Naive thymus-derived CD8-positive, alpha-beta T cell (primary cell): ENCODE results near the gene MAGI2. TPM values are rescaled to one million over a fixed set of nuclear protein-coding genes. Genes with fewer than 3 reads are reported as not detected.

Experiments used
- ATAC-seq, 2 donors: fragments of 150-1000 bp; cut with Tn5 transposase in 1 of 2; sonication (Bioruptor Pico), chemical (Tn5 transposase) in 1 of 2; 1 replicate in 1 of 2; 2 replicates in 1 of 2; pipeline ENCODE4 v1.10.0; 2021; ENCODE audit warnings: mild to moderate bottlenecking in 2 of 2, moderate library complexity in 2 of 2
- POLR2A ChIA-PET: fragments of 350-600 bp; sonication (Branson Sonifier 250); formaldehyde crosslinking; loops from one replicate; lab custom pipeline; 2021; ENCODE audit warnings: antibody characterized with exemption; lab: Charles Lee
- DNase-seq, 10 donors: peaks; one replicate each; pipeline versions ENCODE4 v3.0.0 to v3.0.0-alpha.2; 2020 to 2022
- H3K27ac Mint-ChIP-seq, 10 donors: one replicate each; pipeline ENCODE4 v1.8.0; 2020 to 2022; ENCODE audit warnings: mild to moderate bottlenecking in 10 of 10, mixed read lengths in 10 of 10, moderate library complexity in 4 of 10, inconsistent platforms in 1 of 10
- H3K27me3 Mint-ChIP-seq, 5 donors: one replicate each; pipeline ENCODE4 v1.8.0; 2021 to 2022; ENCODE audit warnings: mixed read lengths in 5 of 5
- H3K36me3 Mint-ChIP-seq, 3 donors: one replicate each; pipeline ENCODE4 v1.8.0; 2020 to 2022; ENCODE audit warnings: mixed read lengths in 3 of 3, mild to moderate bottlenecking in 2 of 3, inconsistent platforms in 1 of 3
- H3K4me1 Mint-ChIP-seq, 4 donors: one replicate each; pipeline ENCODE4 v1.8.0; 2021 to 2022; ENCODE audit warnings: mixed read lengths in 4 of 4
- H3K4me3 Mint-ChIP-seq, 10 donors: one replicate each; pipeline ENCODE4 v1.8.0; 2020 to 2022; ENCODE audit warnings: mild to moderate bottlenecking in 10 of 10, mixed read lengths in 10 of 10, moderate library complexity in 6 of 10, inconsistent platforms in 1 of 10
- H3K9me3 Mint-ChIP-seq, 9 donors: one replicate each; pipeline ENCODE4 v1.8.0; 2020 to 2022; ENCODE audit warnings: mixed read lengths in 9 of 9, mild to moderate bottlenecking in 3 of 9, inconsistent platforms in 1 of 9, moderate library complexity in 1 of 9
- polyA plus RNA-seq, 3 donors: library from polyadenylated mRNA; unstranded; fragments of 300-500 nt; fragmentation: Illumina TruSeq; gene quantifications; one replicate each; pipeline ENCODE4 v1.2.3, GENCODE V29; 2021
- total RNA-seq, 8 experiments: library from RNA in 2 of 8; stranded (reverse) in 2 of 8; gene quantifications; one replicate each; pipeline ENCODE4 v1.2.3 and lab custom pipeline; 2021 to 2026

Gene MAGI2
- total and polyA plus RNA-seq, 5 experiments from 2014 or later, result 0.02 to 0.65 (median 0.37) TPM; not detected in 1

DNA sequence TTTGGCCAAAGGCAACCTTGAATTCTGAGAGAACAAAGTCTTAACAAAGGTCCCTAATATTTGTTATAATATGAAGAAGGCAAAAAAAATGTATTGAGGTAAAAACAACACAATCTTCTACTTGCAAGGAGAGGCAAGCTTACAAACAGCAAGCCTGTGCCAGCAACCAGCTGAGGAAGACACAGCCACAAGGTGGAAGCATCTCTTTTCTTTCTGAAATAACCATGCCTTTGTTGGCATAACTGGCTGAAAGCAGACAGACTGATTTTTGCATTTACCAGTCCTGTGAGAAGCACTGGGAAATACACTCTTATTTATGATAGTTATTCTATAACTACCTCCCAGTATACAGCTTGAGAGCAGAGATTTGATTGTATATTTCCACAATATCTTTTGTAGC lies 1362.9 kb downstream of the MAGI2 start:
- H3K9me3 Mint-ChIP-seq, result peaks cover 0 to 4% (median 0%) of the 10 kb centered on the region in 9 donors
- no peaks in the 10 kb centered on the region for H3K4me1 Mint-ChIP-seq
- POLR2A ChIA-PET, result no interaction called here
- H3K4me3 Mint-ChIP-seq, result no peak overlapping the region
- no peak overlapping the region for H3K27ac Mint-ChIP-seq
- no peak for DNase-seq
- no peaks in the 10 kb centered on the region for H3K36me3 Mint-ChIP-seq
- H3K27me3 Mint-ChIP-seq, result peaks cover 11 to 26% (median 12%) of the 10 kb centered on the region in 5 donors
- no peak for ATAC-seq

DNA sequence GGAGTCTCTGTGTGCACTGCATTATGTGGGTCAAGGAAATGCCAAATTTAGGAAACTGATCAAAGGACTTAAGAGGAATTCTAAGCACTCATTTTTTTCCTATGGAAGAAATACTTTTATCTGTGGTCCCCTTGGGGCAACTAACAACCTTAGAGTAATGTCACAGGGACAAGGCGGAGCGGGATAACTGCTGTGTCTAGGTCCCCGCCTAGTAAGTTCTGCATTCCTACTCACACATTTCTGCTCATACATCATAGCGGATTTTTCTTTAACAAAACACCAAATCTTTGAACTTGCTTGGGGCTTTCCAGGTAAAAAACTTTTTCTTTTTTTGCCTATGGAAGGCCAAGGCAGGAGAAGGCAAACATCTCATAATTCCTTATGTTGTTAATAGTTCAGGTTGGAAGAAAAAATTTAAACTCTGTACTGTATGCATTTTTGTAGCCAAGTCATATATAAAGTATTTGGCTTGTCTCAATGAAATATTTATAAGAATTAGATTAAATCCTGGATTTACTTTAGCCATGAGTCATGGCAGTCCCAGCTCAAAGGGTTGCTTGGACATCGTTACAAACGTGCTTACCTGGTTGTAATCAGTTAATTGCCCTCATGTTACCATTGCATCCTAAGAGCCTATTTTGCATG lies 1369.9 kb downstream of the MAGI2 start:
- no peak overlapping the region for H3K27ac Mint-ChIP-seq
- no peak overlapping the region for H3K4me3 Mint-ChIP-seq
- DNase-seq (no peak), ATAC-seq (no peak)
- H3K9me3 Mint-ChIP-seq, result no peaks in the 10 kb centered on the region
- H3K27me3 Mint-ChIP-seq, result peaks cover 7 to 15% (median 10%) of the 10 kb centered on the region in 5 donors
- no peaks in the 10 kb centered on the region for H3K4me1 Mint-ChIP-seq
- POLR2A ChIA-PET, result no interaction called here
- no peaks in the 10 kb centered on the region for H3K36me3 Mint-ChIP-seq

DNA sequence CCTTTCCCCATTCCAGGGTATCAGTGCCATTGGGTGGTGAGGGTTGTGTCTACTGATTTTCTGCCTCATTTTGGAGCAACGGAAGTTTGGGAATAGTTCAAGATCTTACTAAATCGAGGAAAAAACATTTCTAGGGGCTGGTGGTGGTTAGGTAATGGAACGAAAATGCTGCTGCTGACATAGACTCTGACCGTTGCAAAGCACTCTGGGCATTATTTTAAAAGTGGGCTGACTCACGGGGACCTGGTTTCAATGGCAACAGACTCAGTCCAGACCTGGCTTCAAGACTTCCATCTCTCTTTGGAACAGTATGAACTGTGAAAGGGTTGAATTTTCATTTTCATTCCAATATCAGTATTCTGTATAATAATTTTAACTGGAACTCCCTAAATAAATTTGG lies 1370.9 kb downstream of the MAGI2 start:
- Mint-ChIP-seq H3K4me1 (no peaks in the 10 kb centered on the region), H3K4me3 (no peak overlapping the region), H3K36me3 (no peaks in the 10 kb centered on the region), H3K27me3 (peaks cover 7 to 15% (median 10%) of the 10 kb centered on the region in 5 donors), H3K27ac (no peak overlapping the region), H3K9me3 (no peaks in the 10 kb centered on the region)
- DNase-seq (no peak), ATAC-seq (no peak)
- POLR2A ChIA-PET, result no interaction called here

- H3K9me3 Mint-ChIP-seq, result no peaks in the 10 kb centered on the region
- no peak overlapping the region for H3K4me3 Mint-ChIP-seq
- H3K36me3 Mint-ChIP-seq, result no peaks in the 10 kb centered on the region
- peaks cover 4 to 15% (median 9%) of the 10 kb centered on the region in 5 donors for H3K27me3 Mint-ChIP-seq
- DNase-seq, result no peak
- H3K27ac Mint-ChIP-seq, result no peak overlapping the region
- POLR2A ChIA-PET, result no interaction called here
- ATAC-seq, result no peak
- no peaks in the 10 kb centered on the region for H3K4me1 Mint-ChIP-seq
Observed at GRCh38 chr7:78081888-78082287, 1371.6 kb downstream of the MAGI2 start.

- Mint-ChIP-seq H3K27ac (no peak overlapping the region), H3K27me3 (peaks cover 0 to 13% (median 9%) of the 10 kb centered on the region in 5 donors), H3K4me1 (no peaks in the 10 kb centered on the region), H3K9me3 (no peaks in the 10 kb centered on the region), H3K36me3 (no peaks in the 10 kb centered on the region), H3K4me3 (no peak overlapping the region)
- ATAC-seq (no peak), DNase-seq (no peak)
- POLR2A ChIA-PET, result no interaction called here
Observed at GRCh38 chr7:78081344-78081743, 1372.1 kb downstream of the MAGI2 start.

DNA sequence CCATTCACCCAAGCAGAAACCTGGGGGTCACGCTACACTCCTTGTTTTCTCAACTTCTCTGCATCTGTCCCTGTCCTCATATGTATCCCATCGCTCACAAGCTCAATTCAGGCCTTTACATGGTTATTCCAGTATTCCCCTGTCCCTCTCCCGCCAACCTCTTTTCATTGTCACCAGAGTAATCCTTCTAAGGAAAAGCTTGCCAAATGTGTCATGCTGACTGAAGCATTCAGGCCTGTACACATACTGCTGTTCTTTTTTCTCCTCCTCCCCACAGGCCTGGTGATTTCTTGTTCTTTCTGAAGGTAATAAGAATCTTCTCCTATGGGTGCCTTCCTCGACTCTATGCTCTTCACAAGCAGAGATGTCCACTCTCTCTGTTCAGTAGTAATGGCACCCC lies 1372.7 kb downstream of the MAGI2 start:
- DNase-seq, result no peak
- Mint-ChIP-seq H3K27ac (no peak overlapping the region), H3K4me3 (no peak overlapping the region), H3K27me3 (peaks cover 0 to 13% (median 9%) of the 10 kb centered on the region in 5 donors), H3K9me3 (no peaks in the 10 kb centered on the region), H3K36me3 (no peaks in the 10 kb centered on the region), H3K4me1 (no peaks in the 10 kb centered on the region)
- POLR2A ChIA-PET, result no interaction called here
- no peak for ATAC-seq

DNA sequence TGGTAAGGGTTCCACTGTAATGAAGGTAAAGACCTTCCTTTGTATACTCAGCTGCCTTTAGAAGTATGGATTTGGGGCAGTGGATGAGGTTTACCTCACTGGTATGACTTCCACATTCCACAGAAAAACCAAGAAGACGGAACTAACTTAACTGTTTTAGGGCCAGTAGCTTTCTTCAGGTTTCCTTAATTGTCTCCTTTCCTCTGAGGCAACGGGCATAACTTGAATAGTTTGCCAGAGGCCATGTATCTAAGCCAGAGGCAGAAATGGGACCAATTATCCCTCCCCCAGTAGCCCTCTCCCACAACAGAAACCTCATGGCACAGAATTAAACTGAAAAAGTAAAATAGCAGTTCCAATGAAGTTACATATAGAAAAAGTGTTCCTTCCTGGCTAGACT lies 1373.2 kb downstream of the MAGI2 start:
- DNase-seq (no peak), ATAC-seq (no peak)
- no peak overlapping the region for H3K27ac Mint-ChIP-seq
- H3K4me3 Mint-ChIP-seq, result no peak overlapping the region
- H3K36me3 Mint-ChIP-seq, result no peaks in the 10 kb centered on the region
- H3K4me1 Mint-ChIP-seq, result no peaks in the 10 kb centered on the region
- H3K9me3 Mint-ChIP-seq, result no peaks in the 10 kb centered on the region
- H3K27me3 Mint-ChIP-seq, result peaks cover 0 to 12% (median 8%) of the 10 kb centered on the region in 5 donors
- POLR2A ChIA-PET, result no interaction called here

DNA sequence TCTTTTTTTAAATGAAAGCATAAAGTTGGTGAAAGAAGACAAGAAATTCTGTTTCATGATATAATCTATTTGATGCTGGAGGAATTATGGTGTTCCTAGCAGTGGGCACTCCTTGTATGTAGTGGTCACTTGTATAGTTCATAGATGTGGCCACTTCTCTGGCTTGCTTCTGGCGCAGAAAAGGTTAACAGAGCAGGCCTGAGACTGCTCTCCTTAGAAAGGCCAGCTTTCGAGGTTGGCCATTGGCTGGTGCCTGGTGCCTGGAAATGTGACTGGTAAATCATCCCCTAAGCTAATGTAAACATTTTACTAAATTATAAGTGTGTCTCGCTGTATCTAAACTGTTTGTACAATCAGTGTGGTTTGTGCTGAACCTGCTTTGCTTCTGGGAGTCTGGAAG lies 1378.8 kb downstream of the MAGI2 start:
- ATAC-seq, result no peak
- Mint-ChIP-seq H3K36me3 (no peaks in the 10 kb centered on the region), H3K27ac (no peak overlapping the region), H3K4me1 (no peaks in the 10 kb centered on the region), H3K9me3 (no peaks in the 10 kb centered on the region), H3K4me3 (no peak overlapping the region), H3K27me3 (peaks cover 0 to 20% (median 8%) of the 10 kb centered on the region in 5 donors)
- POLR2A ChIA-PET, result no interaction called here
- DNase-seq, result no peak

DNA sequence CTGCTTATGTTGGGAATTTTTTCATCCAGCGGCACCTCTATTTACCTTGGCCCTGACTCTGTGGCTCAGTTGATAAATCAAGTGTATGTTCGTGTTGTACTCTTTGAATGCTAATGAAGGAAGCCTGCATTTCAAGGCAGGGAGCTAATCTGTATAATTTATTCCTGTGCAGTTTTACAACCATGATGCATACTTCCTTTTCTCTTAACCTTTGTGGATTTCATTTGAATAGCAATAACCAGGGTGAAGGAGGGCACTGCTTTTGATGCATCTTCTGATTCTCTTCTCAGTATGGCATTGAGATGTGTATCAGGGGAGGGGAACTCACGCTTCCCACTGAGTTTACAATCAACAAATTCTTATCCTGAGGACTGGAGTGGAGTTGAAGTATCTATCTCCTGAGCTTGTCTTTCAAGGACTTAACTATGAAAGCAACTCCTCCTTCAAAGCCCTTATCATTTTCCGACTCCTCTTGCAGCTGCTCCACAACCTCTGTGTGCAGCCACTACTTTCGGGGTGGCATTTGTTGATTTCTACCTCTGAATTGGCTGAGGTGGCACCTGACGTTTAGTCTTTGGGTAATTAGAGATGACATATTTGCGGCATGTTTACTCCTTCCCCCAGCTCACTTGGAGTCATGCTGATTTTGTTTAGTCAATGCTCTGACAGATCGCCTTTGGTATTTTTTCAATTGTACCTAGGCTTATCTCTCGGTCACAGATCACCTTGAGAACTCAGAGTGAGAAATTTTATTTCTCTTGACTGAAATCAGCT lies 1379.7 kb downstream of the MAGI2 start:
- Mint-ChIP-seq H3K36me3 (no peaks in the 10 kb centered on the region), H3K27ac (no peak overlapping the region), H3K4me1 (no peaks in the 10 kb centered on the region), H3K27me3 (peaks cover 0 to 22% (median 8%) of the 10 kb centered on the region in 5 donors), H3K4me3 (no peak overlapping the region), H3K9me3 (no peaks in the 10 kb centered on the region)
- POLR2A ChIA-PET, result no interaction called here
- no peak for ATAC-seq
- DNase-seq, result no peak

GRCh38 chr7:78072201-78072590 lies 1381.3 kb downstream of the MAGI2 start:
- no peak overlapping the region for H3K4me3 Mint-ChIP-seq
- no peak for ATAC-seq
- H3K27ac Mint-ChIP-seq, result no peak overlapping the region
- POLR2A ChIA-PET, result no interaction called here
- peaks cover 0 to 22% (median 6%) of the 10 kb centered on the region in 5 donors for H3K27me3 Mint-ChIP-seq
- H3K4me1 Mint-ChIP-seq, result no peaks in the 10 kb centered on the region
- DNase-seq, result no peak
- H3K9me3 Mint-ChIP-seq, result no peaks in the 10 kb centered on the region
- H3K36me3 Mint-ChIP-seq, result no peaks in the 10 kb centered on the region

DNA sequence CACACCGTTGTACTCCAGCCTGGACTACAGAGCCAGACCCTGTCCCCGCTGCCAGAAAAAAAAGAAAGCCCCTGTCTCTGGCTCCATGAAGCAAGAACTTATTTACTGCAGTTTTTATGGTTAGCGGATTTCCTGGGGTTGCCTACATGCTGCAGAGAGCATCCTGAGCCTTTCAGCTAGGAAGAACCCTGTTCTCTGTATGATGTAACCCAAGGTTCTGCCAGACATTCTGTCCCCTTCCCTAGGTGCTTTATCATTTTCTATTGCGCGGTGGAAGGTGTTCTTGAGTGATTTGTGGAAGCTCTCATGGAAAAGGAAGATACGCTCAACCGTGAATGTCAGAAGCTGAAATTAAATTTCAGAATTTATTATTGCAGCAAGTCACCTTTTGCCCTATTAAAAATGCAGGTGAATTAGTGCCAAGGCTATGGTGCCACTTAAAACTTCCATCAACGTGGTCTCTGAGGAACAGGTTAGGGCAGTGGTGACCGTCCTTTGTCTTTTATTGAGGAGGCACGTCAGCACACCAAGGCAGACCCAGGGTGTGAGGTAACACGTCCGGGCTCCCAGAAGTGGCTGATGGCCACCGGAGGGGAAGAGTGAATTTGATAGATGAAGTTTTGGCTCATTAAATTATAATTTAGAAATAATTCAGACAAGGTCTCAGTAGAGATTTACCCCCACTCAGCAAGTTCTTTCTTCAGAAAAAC lies 1381.8 kb downstream of the MAGI2 start:
- H3K36me3 Mint-ChIP-seq, result no peaks in the 10 kb centered on the region
- H3K4me1 Mint-ChIP-seq, result no peaks in the 10 kb centered on the region
- POLR2A ChIA-PET, result no interaction called here
- no peaks in the 10 kb centered on the region for H3K9me3 Mint-ChIP-seq
- DNase-seq (no peak), ATAC-seq (no peak)
- no peak overlapping the region for H3K4me3 Mint-ChIP-seq
- peaks cover 0 to 22% (median 6%) of the 10 kb centered on the region in 5 donors for H3K27me3 Mint-ChIP-seq
- no peak overlapping the region for H3K27ac Mint-ChIP-seq

- Mint-ChIP-seq H3K4me1 (no peaks in the 10 kb centered on the region), H3K27ac (no peak overlapping the region), H3K36me3 (no peaks in the 10 kb centered on the region), H3K9me3 (no peaks in the 10 kb centered on the region), H3K4me3 (no peak overlapping the region), H3K27me3 (peaks cover 0 to 11% (median 9%) of the 10 kb centered on the region in 5 donors)
- DNase-seq, result no peak
- no peak for ATAC-seq
- POLR2A ChIA-PET, result no interaction called here
Observed at GRCh38 chr7:78066599-78066998, 1386.9 kb downstream of the MAGI2 start.

DNA sequence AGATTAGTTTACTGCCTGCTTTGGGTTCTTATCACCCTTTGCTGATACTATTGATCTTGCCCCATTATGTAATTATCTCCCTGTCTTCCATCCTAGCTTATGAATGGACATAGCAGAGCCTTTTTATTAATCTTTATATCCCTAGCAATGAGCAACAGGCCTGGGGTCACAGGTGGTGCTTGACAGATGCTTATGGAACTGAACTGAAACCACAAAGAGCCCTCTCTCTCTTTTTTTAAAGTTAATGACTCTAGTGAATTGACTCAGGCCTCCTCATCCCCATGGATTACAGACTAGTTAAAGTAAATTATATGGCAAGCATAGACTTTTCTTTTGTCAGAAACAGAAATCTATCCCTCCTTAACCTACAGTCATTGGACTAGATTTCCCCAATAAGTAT lies 1389.7 kb downstream of the MAGI2 start:
- no peak for ATAC-seq
- H3K9me3 Mint-ChIP-seq, result no peaks in the 10 kb centered on the region
- no peak overlapping the region for H3K4me3 Mint-ChIP-seq

More for the DNA sequence above, 1389.7 kb downstream of the MAGI2 start:
- no peak for DNase-seq
- H3K27ac Mint-ChIP-seq, result no peak overlapping the region
- no peaks in the 10 kb centered on the region for H3K36me3 Mint-ChIP-seq
- peaks cover 13 to 33% (median 17%) of the 10 kb centered on the region in 5 donors for H3K27me3 Mint-ChIP-seq
- H3K4me1 Mint-ChIP-seq, result no peaks in the 10 kb centered on the region
- POLR2A ChIA-PET, result no interaction called here
